OCI-LY3 (cell line): Measurements from ENCODE around the gene GARIN5A.

ENCODE experiments used
- CTCF ChIP-seq: fragments of 200-600, 300-600 bp; sonication (generic); IDR thresholded peaks from 2 replicates; pipeline ENCODE4 v1.5.1; 2014; ENCODE audit warnings: antibody characterized with exemption, low read length, low read depth
- EZH2phosphoT487 ChIP-seq: fragments of 200-600 bp; shearing (Covaris generic); IDR thresholded peaks from 2 replicates; pipeline ENCODE4 v1.6.1; 2018; ENCODE audit warnings: antibody characterized with exemption, mixed run types, low read depth

- TF ChIP-seq CTCF (no peak), EZH2phosphoT487 (no peak)
These were observed 43.2 kb downstream of the GARIN5A start for GRCh38 chr19:50433201-50434180.
